Frontal cortex (tissue), 4 donors: ENCODE data around the gene OSBPL7. TPM values are rescaled to one million over a fixed set of nuclear protein-coding genes. Genes with fewer than 3 reads are reported as not detected.

ENCODE experiments used
- DNase-seq, 2 donors: peaks; one replicate each; pipeline ENCODE4 v3.0.0; 2012; ENCODE audit warnings: low spot score in 2 of 2
- FAIRE-seq: peaks from 2 replicates; lab custom pipeline; 2012; peaks lifted over from hg19 to GRCh38; lab: Jason Lieb, UNC
- total RNA-seq: library from RNA; depleted of rRNA; stranded (reverse); fragments of >200 nt; gene quantifications from one replicate; pipeline ENCODE4 v1.2.3, GENCODE V29; 2014
- donor health status: control.
- donor health status: control.
- donor health status: control.

OSBPL7 gene, protein sequence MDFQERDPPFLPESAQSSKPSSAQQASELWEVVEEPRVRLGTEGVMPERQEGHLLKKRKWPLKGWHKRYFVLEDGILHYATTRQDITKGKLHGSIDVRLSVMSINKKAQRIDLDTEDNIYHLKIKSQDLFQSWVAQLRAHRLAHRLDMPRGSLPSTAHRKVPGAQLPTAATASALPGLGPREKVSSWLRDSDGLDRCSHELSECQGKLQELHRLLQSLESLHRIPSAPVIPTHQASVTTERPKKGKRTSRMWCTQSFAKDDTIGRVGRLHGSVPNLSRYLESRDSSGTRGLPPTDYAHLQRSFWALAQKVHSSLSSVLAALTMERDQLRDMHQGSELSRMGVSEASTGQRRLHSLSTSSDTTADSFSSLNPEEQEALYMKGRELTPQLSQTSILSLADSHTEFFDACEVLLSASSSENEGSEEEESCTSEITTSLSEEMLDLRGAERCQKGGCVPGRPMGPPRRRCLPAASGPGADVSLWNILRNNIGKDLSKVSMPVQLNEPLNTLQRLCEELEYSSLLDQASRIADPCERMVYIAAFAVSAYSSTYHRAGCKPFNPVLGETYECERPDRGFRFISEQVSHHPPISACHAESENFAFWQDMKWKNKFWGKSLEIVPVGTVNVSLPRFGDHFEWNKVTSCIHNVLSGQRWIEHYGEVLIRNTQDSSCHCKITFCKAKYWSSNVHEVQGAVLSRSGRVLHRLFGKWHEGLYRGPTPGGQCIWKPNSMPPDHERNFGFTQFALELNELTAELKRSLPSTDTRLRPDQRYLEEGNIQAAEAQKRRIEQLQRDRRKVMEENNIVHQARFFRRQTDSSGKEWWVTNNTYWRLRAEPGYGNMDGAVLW
- total RNA-seq = 7.3 TPM

DNA sequence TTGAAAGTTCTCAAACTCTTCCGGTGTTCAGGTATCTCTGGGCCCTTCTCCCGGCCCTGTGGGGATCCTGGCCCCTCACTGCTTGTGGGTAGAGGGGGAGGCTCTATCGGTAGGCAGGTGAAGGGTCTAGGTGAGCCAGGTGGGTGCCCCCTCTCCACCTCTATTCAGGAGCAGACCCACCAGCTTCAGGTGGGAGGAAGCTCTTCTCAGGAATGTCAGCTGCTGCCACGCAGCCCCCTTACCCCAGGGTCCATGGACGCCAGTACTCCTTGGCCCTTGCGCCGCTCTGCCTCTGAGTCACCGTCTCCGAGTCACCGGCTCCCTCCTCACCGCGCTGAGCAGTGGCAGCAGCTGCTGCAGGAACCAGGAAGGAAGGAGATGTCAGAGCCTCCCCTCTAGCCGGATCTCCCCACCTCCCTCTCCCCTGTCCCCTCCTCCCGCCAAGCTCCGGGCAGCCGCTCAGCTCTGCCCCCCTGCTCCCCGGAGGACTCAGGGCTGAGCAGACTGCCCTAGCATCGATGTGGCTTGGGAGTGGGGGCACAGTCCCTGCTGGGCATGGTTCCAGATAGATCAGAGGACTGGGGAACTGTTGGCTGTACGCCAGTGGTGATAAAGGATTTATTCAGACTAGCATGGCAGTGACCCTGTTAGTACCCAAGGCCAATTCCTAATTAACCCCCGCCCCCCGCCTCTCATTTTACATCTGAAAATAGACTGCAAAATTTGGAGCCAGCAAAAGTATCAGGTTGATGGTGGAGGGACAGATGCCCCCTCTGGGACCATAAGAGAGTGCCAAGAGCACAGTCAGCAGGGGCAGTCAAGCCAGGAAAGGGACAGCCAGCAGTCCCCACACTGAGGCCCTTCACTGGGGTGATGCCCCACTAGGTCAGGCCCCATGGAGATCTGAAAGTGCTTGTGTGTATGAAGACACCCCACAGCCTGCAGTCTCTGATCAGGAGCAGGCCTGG, at the start of gene OSBPL7:
OSBPL7 (minus strand) TSS at position 371 of the 968 bp plus-strand sequence. CDS start 1,516 bp downstream, outside the sequence.
- FAIRE-seq = no peak
- DNase-seq = peak; percentile 67 to 92

DNA sequence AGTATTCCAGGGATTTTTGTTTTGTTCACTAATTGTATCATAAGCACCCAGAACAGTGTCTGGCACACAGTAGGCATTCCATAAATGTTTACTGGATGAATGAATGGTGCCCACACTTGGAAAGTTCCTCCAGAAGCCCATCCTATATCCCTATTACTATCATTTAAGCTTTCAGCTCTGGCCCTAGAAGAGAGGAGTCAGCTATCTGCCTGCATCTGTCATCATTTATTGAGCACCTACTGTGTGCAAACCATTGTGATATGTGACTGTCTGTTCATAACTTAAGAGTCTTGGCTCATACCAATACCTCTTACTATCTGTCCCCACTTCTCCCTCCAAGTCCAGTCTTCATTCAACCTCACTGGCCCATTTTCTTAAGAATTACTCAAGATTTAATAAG, 49.5 kb upstream of the OSBPL7 start:
- no peak for FAIRE-seq
- DNase-seq = no peak

DNA sequence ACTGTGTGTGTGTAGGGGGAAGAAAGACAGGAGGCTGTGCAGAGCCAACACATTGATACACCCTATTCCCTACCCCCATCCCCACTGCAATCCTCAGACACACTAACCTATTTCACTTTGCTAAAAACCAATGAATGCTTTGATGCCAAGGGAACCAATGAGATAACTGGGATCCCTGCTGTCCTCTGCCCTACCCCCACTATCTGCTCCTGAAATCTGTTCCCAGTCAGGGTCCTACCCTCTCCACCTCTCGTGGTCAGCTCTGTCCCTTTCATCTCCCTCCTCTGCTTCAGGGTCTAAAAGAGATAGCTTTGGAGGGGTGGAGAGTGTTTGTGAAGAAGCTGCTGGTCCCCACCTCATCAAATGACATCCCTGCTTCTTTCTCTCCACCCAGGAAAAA, 48.5 kb upstream of the OSBPL7 start:
- no peak for FAIRE-seq
- no peak for DNase-seq

DNA sequence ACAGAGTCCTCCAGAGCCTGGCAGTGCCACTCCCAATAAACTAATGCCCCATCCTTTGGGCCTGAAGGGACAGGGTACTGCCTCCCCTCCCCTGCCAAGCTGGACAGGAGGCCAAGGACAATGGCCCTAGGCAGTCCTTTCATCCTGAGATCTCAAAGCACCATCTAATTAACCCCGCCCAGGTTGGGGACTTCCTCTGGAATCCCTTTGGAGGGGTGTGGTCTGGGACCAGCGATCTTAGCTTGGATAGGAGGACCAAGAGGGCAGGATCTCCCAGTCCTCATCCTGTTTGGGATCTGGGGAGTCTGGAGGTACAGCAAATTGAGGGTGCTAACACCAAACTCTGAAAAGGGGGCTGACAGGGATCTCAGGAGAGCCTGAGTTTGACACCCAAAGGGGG, 47.5 kb upstream of the OSBPL7 start:
- FAIRE-seq = no peak
- no peak for DNase-seq

DNA sequence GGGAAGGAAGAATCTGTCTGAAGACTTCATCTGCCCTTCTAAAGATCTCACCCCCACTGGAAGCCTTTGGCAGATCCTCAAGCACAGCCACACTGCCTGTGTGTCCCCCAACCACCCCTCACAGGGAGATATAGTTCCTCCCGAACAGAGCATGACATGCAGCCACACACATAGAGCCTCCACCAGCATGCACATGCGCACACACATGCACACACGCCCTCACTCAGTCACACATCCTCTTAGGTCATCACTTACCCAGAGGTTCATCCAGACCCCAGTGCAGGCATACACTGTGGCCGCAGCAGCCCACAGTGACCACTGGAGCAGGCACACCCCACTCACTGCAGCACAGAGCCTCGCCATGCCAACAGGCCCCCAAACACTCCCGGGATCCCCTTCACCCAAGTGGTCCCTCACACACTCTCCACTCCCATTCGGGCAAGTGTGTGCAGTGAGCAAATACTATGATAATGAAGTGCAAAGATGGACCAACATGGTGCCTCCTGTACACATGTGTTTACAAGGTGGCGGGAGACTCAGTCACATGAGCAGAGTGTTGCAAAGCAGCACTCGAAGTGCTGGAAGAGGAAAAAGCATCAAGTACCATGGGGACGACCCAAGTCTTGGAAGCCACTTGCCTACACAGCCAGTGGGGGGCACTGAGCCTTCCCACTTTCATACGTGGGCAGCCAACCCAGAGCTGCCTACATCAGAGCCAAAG, 46.4 kb upstream of the OSBPL7 start:
- DNase-seq (no peak), FAIRE-seq (no peak)

DNA sequence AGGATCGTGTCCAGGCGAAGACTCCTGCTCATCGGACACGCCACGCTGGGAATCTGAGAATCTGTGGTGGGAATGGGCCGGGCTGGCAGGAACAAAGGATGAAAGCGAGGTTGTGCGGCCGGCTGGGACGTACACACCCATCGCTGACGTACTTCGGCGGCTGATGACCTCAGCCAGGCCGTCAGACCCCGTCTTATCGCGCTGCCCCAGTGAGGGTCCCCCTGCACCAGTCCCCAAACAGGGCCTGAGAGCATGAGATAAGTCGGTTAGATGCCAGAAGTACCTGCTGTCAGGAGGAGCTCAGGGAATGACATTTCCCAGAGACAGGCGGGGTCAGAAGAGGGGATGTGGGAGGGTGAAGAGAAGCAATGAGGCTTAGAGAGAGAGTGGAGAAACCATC, 45.3 kb upstream of the OSBPL7 start:
- FAIRE-seq = no peak
- no peak for DNase-seq

DNA sequence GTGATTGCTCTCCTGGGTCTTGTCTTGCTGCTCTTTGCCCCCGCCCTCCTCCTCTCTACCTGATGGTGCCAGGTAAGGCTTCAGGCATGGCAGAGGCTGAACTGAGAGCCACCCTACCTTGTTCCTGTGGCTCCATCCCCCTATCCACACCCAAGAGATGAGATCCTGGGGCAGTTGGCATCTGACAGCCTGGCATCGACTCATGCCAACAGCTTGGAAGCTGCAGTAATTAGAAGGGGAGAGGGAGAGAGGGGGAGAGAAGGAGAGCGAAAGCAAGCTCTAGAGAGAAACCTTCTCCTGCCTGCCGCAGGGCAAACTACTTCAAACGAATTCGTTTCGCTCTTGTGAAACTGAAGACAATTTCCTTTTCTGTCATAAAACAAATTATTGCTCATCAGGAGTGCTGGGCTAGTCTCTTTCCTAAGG, 43.2 kb upstream of the OSBPL7 start:
- FAIRE-seq (no peak), DNase-seq (no peak)

DNA sequence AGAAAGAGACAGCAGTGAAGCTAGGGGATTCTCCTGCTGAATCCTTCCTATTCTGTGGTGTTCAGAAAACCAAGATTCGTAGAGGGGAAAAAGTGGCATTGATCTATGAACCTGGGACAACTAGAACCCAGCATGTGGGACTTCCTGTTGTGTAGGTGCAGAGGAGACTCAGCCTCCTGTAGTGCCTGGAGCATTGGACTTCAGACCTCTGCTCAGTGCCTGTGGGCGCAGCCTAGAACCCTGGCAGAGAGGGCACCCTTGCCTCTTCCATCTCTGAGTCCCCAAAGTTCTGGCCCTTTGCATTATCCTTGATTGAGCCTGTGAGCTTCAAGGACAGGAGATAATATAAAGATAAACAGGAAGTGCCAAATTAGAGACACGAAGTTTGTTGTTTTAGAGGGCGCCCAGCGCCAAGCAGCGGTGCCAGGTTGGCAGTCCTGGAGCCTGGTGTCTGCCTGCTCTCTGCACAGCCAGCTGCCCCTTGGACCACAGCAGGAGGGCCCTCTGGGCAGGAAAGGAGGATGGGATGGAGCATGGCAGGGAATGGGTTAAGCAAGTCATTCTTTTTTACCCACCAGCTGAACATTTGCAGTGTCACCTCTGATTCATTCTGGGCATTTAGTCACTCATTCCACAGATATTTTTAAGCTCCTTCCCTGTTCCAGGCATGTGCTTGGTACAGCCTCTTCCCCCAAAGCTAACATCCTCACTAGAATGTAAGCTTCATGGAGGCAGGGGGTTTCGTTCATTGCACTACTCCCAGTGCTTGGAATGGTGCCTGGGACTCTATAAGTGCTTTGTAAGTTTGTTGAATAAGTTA, 41.2 kb upstream of the OSBPL7 start:
- DNase-seq (no peak), FAIRE-seq (no peak)

DNA sequence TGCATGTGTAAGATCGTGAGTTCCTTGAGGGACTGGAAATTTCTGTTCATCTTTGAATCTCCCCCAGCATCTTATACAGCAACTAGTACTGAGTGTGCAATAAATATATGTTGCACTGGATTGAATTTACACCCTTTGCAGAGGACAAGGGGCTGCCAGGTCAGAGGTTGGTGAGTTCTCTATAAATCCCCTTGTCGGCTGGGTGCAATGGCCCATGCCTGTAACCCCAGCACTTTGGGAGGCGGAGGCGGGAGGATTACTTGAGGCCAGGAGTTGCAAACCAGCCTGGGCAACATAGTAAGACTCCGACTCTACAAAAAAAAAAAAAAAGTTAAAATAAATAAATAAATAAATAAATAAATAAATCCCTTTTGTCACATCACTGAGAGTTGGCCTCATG, 38.8 kb upstream of the OSBPL7 start:
- FAIRE-seq (no peak), DNase-seq (no peak)

DNA sequence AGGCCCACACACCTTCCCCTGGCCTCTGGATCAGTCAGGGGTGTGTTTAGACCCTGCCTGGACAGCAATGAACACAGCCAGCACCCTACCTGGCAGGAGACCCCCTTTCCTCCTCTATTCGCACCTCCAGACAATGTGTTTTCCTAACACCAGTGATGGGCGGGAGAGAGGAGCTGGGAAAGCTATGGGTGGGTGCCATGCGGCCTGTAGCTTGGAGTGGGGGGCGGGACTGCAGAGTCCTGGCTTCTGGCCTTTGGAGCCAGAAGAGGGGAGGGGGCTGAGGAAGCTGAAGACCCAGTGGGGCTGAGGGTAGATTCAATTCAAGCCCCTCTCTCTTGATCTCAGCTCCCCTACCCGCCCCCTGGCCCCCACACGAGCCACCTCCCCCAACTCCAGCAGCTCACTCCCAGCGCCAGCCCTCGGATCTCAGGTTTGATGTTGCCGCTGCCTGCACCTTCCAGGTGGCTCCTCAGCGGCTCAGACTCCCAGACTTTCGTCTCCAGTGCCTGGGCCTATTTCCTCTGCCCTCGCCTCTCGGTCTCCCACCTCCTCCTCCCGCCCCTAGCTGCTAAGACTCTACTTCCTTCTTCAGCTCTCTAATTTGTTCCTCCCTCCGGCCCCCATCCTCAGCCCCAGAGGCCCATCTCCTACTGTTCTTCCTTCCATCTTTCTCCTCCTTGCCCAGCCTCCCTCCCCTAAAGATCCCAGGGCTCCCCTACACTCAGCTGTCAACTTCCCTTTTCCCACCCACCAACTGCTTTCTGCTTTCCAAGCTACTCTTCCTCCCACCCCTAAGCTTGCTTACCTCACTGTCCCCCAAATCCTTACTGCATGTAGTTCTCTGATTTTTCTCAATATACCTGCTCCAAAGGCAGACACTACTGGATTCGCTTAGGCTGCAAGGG, 36.2 kb upstream of the OSBPL7 start:
- DNase-seq (no peak), FAIRE-seq (no peak)

DNA sequence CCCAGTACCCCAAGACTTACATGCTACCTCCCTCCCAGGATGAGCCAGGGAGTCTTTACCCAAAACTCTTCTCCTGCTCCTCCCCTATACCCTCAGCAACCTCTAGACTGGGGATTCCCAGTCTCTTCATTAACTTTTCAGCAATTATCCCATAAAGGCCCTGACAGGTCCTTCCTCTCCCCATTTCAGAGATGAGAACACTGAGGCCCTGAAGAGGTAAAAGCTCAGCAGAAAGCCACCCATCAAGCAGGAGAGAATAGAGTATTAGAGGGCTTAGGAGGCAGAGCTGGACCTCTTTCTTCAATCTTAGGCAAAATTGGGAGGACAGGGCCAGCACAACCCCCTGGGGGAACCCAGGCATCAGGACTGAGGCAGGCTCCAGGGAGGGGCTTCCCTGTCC, 35.2 kb upstream of the OSBPL7 start:
- DNase-seq (no peak), FAIRE-seq (no peak)

DNA sequence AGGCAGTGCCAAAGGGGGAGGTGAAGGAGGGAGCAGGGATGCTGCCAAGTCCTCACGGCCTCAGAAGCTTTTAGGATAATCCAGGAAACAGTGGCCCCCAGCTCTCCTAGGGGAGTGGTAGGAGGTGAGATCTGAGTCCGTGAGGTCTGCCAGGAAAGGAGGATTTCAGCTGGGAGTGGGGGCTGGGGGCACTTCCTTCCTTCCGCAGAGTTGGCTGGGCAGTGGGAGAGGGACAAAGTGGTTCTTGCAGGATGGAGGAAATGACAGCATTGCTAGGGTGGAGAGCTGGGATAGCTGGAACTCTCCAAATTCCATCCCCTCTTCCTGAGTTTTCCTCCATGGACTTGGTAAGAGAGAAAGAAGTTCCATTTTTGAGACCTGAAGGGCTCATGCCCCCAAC, 34.1 kb upstream of the OSBPL7 start:
- FAIRE-seq (no peak), DNase-seq (no peak)

DNA sequence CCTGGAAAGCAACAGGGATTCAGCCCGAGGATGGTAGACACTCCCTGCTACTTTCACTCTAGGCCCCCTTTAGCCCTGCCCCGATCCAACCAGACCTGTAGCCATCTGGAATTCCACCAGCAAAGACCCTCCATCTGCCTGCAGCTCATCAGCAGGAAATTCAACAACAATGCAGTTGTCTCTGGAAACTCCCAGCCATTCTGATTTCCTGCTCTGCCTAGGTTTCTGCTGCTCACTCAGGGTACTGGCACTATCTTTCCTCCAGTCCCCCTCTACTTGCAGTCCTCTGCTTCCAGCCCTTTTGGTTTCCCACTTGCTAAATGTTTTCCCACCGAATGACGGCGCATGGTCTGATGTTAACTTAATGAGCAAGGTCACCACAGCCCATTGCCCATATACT, 32.0 kb upstream of the OSBPL7 start:
- FAIRE-seq = no peak
- no peak for DNase-seq

DNA sequence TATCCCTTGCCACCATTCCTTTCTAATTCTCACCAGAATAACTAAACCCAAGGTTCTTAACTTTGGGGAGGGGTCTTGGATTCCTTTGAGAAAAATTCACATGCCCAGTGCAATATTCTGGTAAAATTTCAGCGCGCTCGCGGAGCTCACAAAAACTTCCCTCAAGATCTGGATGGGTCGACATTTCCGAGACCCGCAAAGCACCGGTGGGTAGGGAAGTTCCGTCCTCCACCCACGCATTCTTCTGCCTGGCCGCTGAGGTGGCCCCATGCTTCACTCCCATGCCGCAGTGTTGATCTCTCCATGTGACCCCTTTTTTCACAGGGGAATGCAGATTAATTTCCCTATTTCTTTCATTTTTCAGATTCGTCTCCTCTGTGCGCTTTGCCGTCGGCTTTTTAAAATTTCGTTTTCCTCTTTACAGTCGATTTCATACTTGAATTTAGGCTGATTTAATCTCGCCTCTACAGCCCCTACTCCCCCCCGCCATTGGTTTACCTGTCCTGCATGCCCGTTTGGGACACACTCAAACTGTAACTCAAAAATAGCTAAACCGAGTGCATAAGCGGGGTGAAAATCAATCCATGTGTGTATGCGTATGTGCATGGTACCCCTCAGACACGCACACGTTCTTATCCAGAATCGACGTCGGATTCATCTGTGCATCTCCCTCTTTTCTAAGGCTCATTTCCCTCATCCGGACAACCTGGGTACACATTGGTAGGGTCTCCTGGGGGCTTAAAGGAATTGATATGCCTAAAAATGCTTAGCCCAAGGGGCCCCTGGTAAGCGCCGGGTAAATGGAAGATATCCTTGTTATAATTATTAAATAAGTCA, 30.7 kb upstream of the OSBPL7 start:
- FAIRE-seq = no peak
- DNase-seq = no peak

DNA sequence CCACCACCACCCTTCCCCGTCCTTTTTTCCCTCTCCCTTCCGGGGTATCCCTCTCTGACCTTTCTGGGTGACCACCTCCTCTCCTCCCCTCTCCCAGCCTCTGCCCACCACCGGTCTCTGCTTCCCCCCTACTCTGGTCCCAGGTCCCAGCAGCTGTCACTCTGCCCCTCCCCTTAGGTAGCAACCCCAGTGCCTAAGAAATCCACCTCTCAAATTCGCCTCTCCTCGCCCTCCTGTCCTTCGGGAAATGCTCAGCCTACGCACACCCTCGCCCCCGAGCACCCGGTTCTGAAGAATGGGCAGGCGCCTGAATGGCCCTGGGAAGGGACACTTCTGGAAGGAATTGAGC, 30.1 kb upstream of the OSBPL7 start:
- DNase-seq (no peak), FAIRE-seq (no peak)

DNA sequence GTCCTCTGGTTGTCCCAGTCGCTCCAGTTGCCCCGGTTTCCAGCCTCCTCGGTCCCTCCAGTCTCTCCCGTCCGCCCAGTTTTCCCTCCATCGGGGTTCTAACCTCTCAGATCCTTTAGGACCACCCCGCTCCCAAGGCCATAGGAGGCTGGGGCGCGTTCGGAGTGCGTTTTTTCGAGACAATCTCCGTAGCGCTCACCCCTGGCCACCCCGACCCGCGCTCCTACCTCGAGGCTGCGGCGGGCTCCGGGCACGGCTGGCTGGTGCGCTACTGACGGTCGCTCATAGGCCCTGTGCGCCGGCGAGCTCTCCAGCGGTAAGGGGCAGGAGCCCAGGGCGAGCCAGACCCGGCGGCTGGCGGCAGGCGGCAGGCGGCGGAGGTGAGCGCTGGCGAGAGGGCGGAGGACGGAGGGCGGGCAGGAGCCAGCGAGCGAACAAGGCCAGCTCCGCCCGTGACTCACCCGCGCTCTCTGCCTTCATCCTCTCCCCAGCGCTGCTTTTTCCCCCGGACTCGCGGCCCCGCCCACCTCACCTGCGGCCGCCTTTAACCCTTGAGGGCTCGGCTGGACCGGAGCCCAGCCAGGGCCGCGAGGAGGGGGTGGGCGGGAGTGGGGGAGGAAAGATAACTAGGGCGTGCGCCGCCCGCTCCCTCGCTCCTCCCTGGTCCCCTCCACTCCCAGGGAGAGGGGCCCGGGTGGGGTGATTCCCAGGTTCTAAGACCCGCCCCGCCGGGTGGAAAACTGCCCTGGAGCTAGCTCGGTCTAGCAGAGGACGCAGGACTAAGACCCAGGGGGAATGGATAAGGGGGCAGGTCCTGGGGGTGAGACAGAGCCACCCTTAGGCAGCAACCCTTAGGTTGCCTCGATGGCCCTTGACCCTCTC, 29.3 kb upstream of the OSBPL7 start, which contains the start of gene SP6:
SP6 (minus strand) TSS at position 472 of the 882 bp plus-strand sequence. CDS start 2,734 bp downstream, outside the sequence.
- FAIRE-seq (no peak), DNase-seq (peak; percentile 40 to 72)
